IPS DF 6.9 (cell line): ENCODE measurements around the gene PLEKHG2.
"Not testable (repeated sequence)": the region's sequence is repeated elsewhere in the genome, so short reads cannot be mapped to it uniquely, and the experiment has no call there.

Source experiments
- DNase-seq: peaks from one replicate; pipeline ENCODE4 v3.0.0-alpha.2; 2013; ENCODE audit warnings: low read depth, low spot score
- H3K27ac ChIP-seq: one replicate; pipeline ENCODE4 v1.5.1; 2013; ENCODE audit warnings: low read length, control low read depth
- H3K27me3 ChIP-seq: 2 replicates; pipeline ENCODE4 v1.6.1; 2013; ENCODE audit warnings: mild to moderate bottlenecking, low read length; ENCODE audit not compliant: control insufficient read depth, insufficient read depth
- H3K36me3 ChIP-seq: 2 replicates; pipeline ENCODE4 v1.6.1; 2013; ENCODE audit warnings: low read length; ENCODE audit not compliant: control insufficient read depth, insufficient read depth
- H3K4me1 ChIP-seq: 2 replicates; pipeline ENCODE4 v1.6.1; 2013; ENCODE audit warnings: low read length; ENCODE audit not compliant: control insufficient read depth, insufficient read depth
- H3K4me3 ChIP-seq: 2 replicates; pipeline ENCODE4 v1.5.1; 2013; ENCODE audit warnings: mild to moderate bottlenecking, low read length
- H3K9me3 ChIP-seq: 2 replicates; pipeline ENCODE4 v1.6.1; 2013; ENCODE audit warnings: low read length, inconsistent platforms; ENCODE audit not compliant: control insufficient read depth, insufficient read depth
- WGBS: extraction: QIAGEN DNeasy Blood & Tissue Kit; methylation state at CpG from one replicate; pipeline ENCODE4 v1.1.7; 2013; ENCODE audit warnings: mixed read lengths, missing lambda C conversion rate; ENCODE audit not compliant: insufficient read length, insufficient coverage; 5-methylcytosine and 5-hydroxymethylcytosine counted together

PLEKHG2 gene

GRCh38 chr19:39436350-39436716 is 23.9 kb downstream of the PLEKHG2 start:
- Histone ChIP-seq H3K36me3 (peaks cover 20% of the 10 kb centered on the region), H3K27ac (no peak overlapping the region), H3K9me3 (no peaks in the 10 kb centered on the region), H3K4me1 (peaks cover 3% of the 10 kb centered on the region; the same call in 1 of the 2 replicates), H3K27me3 (no peaks in the 10 kb centered on the region), H3K4me3 (peak overlapping the region; percentile 40; the same call in 1 of the 2 replicates)
- DNase-seq, result no peak
- no CpG with 5 or more reads among the region's 2 CpGs for WGBS

- Histone ChIP-seq H3K9me3 (no peaks in the 10 kb centered on the region), H3K4me3 (no peak overlapping the region), H3K4me1 (peaks cover 3% of the 10 kb centered on the region; the same call in 1 of the 2 replicates), H3K36me3 (peaks cover 9% of the 10 kb centered on the region), H3K27ac (no peak overlapping the region), H3K27me3 (no peaks in the 10 kb centered on the region)
- no CpG with 5 or more reads among the region's 9 CpGs for WGBS
- DNase-seq, result no peak
Measured at GRCh38 chr19:39438270-39438934, 25.9 kb downstream of the PLEKHG2 start.

- DNase-seq, result no peak
- H3K27me3 ChIP-seq, result no peaks in the 10 kb centered on the region
- peak overlapping the region; percentile 49 for H3K4me3 ChIP-seq
- 0 out of 2 replicates have a peak, but pooled peaks cover 7% of the 10 kb centered on the region for H3K36me3 ChIP-seq
- 0 out of 2 replicates have a peak, but pooled peaks cover 1% of the 10 kb centered on the region for H3K4me1 ChIP-seq
- WGBS, result no CpG with 5 or more reads among the region's 17 CpGs
- no peaks in the 10 kb centered on the region for H3K9me3 ChIP-seq
- H3K27ac ChIP-seq, result no peak overlapping the region
Measured at GRCh38 chr19:39444598-39445195, 32.2 kb downstream of the PLEKHG2 start.

- no CpG with 5 or more reads among the region's 68 CpGs for WGBS
- 0 out of 2 replicates have a peak, but pooled peaks cover 7% of the 10 kb centered on the region for H3K36me3 ChIP-seq
Measured at GRCh38 chr19:39445196-39446111, 33.0 kb downstream of the PLEKHG2 start, which contains the start of gene SUPT5H. SUPT5H (plus strand) TSS chr19:39445582; CDS start chr19:39445891, 309 bp downstream.

GRCh38 chr19:39446365-39447084 is 34.1 kb downstream of the PLEKHG2 start:
- no peak overlapping the region; the same call in 1 of the 2 replicates for H3K4me3 ChIP-seq
- no peaks in the 10 kb centered on the region for H3K27me3 ChIP-seq
- no peak for DNase-seq
- H3K4me1 ChIP-seq, result 0 out of 2 replicates have a peak, but pooled peaks cover 1% of the 10 kb centered on the region
- H3K36me3 ChIP-seq, result 0 out of 2 replicates have a peak, but pooled peaks cover 7% of the 10 kb centered on the region
- no peak overlapping the region for H3K27ac ChIP-seq
- WGBS, result no CpG with 5 or more reads among the region's 16 CpGs
- H3K9me3 ChIP-seq, result no peaks in the 10 kb centered on the region

More at GRCh38 chr19:39445196-39446111, 33.0 kb downstream of the PLEKHG2 start, which contains the start of gene SUPT5H:
- Histone ChIP-seq H3K4me1 (0 out of 2 replicates have a peak, but pooled peaks cover 1% of the 10 kb centered on the region), H3K27me3 (no peaks in the 10 kb centered on the region), H3K4me3 (peak within 1 kb of the TSS; percentile 49), H3K9me3 (no peaks in the 10 kb centered on the region), H3K27ac (no peak within 1 kb of the TSS)
- peak; percentile 97 for DNase-seq

GRCh38 chr19:39448271-39448670 is 35.8 kb downstream of the PLEKHG2 start:
- WGBS, result no CpG with 5 or more reads among the region's 3 CpGs
- no peak overlapping the region for H3K4me3 ChIP-seq
- DNase-seq, result no peak
- 0 out of 2 replicates have a peak, but pooled peaks cover 1% of the 10 kb centered on the region for H3K4me1 ChIP-seq
- H3K27me3 ChIP-seq, result no peaks in the 10 kb centered on the region
- no peak overlapping the region for H3K27ac ChIP-seq
- H3K9me3 ChIP-seq, result no peaks in the 10 kb centered on the region
- H3K36me3 ChIP-seq, result 0 out of 2 replicates have a peak, but pooled peaks cover 10% of the 10 kb centered on the region

GRCh38 chr19:39449116-39449797 is 36.8 kb downstream of the PLEKHG2 start:
- Histone ChIP-seq H3K27ac (no peak overlapping the region), H3K36me3 (0 out of 2 replicates have a peak, but pooled peaks cover 10% of the 10 kb centered on the region), H3K4me3 (no peak overlapping the region), H3K4me1 (0 out of 2 replicates have a peak, but pooled peaks cover 1% of the 10 kb centered on the region), H3K9me3 (no peaks in the 10 kb centered on the region), H3K27me3 (no peaks in the 10 kb centered on the region)
- DNase-seq, result no peak
- no CpG with 5 or more reads among the region's 8 CpGs for WGBS

GRCh38 chr19:39451257-39451656 is 38.8 kb downstream of the PLEKHG2 start:
- 0 out of 2 replicates have a peak, but pooled peaks cover 10% of the 10 kb centered on the region for H3K36me3 ChIP-seq
- H3K4me1 ChIP-seq, H3K4me3 ChIP-seq, H3K27me3 ChIP-seq, DNase-seq, H3K9me3 ChIP-seq, H3K27ac ChIP-seq: not testable (repeated sequence)
- no CpG with 5 or more reads among the region's 8 CpGs for WGBS

- Histone ChIP-seq H3K9me3 (no peaks in the 10 kb centered on the region), H3K27me3 (no peaks in the 10 kb centered on the region), H3K4me1 (no peaks in the 10 kb centered on the region), H3K36me3 (peaks cover 44% of the 10 kb centered on the region), H3K27ac (no peak overlapping the region), H3K4me3 (no peak overlapping the region)
- no peak for DNase-seq
- WGBS, result no CpG with 5 or more reads among the region's 3 CpGs
Measured at GRCh38 chr19:39463403-39463802, 50.9 kb downstream of the PLEKHG2 start.
